GM12892 (cell line): ENCODE data around the gene MYL10.

Experiments used
- POLR2A ChIP-seq: IDR thresholded peaks from 2 replicates; pipeline ENCODE4 v1.6.1; 2011; ENCODE audit warnings: low read depth, low read length, control low read depth
- POLR2AphosphoS5 ChIP-seq: IDR thresholded peaks from 2 replicates; pipeline ENCODE4 v1.6.1; 2011; ENCODE audit warnings: low read depth, low read length, control low read depth
- TAF1 ChIP-seq: IDR thresholded peaks from 2 replicates; pipeline ENCODE4 v1.6.1; 2011; ENCODE audit warnings: low read depth, mild to moderate bottlenecking, control low read depth, low read length, borderline replicate concordance

DNA sequence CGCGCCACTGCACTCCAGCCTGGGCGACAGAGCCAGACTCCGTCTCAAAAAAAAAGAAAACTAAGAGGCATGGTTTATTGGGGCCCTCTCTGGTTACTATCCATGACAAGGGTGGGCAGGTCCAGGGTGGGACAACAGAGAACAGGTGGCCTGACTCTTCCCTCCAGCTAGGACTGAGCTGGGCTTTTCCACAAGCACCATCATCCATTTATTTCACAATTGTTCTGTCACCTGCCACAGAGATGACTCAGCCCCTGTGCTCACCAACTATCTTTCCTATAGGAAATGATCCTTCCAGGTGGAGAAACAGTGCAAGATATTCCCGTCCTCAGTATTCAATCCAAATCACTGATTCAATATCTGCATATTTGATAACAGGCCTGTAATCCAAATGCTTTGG, 44.9 kb upstream of the MYL10 start:
- TF ChIP-seq POLR2A (no peak), TAF1 (no peak), POLR2AphosphoS5 (no peak)
